SKM-1 (cell line): Measurements from ENCODE around the gene SYNPO.

Source experiments
- DNase-seq: peaks from one replicate; lab custom pipeline; 2025; ENCODE audit not compliant: unreplicated experiment; lab: John Stamatoyannopoulos, UW

The SYNPO gene

GRCh38 chr5:150656191-150657132 is 16.0 kb downstream of the SYNPO start:
- DNase-seq: peak; percentile 41

GRCh38 chr5:150658121-150658520 is 17.7 kb downstream of the SYNPO start:
- DNase-seq: no peak

- no peak for DNase-seq
These were observed 18.3 kb downstream of the SYNPO start for GRCh38 chr5:150658699-150659265.

- DNase-seq: no peak
These were observed 19.1 kb downstream of the SYNPO start for GRCh38 chr5:150659360-150660107.

- no peak for DNase-seq
These were observed 19.8 kb downstream of the SYNPO start for GRCh38 chr5:150660108-150660831.

- DNase-seq: no peak
These were observed 20.6 kb downstream of the SYNPO start, which contains the start of gene MYOZ3 for GRCh38 chr5:150661086-150661485. Gene MYOZ3 (plus strand): TSS chr5:150661251. CDS start chr5:150662942, 1,691 bp downstream.

- DNase-seq: no peak
These were observed 21.5 kb downstream of the SYNPO start for GRCh38 chr5:150661821-150662596.

GRCh38 chr5:150662731-150663516 is 22.5 kb downstream of the SYNPO start:
- DNase-seq: no peak

GRCh38 chr5:150663936-150664335 is 23.5 kb downstream of the SYNPO start:
- DNase-seq: no peak

- no peak for DNase-seq
These were observed 24.6 kb downstream of the SYNPO start for GRCh38 chr5:150665044-150665443.

GRCh38 chr5:150670275-150670947 is 30.0 kb downstream of the SYNPO start:
- DNase-seq: no peak

GRCh38 chr5:150670948-150671310 is 30.5 kb downstream of the SYNPO start:
- DNase-seq: no peak

- no peak for DNase-seq
These were observed 31.2 kb downstream of the SYNPO start for GRCh38 chr5:150671509-150672236.

- DNase-seq: peak; percentile 16
These were observed 31.9 kb downstream of the SYNPO start for GRCh38 chr5:150672237-150672883.

GRCh38 chr5:150672884-150673275 is 32.4 kb downstream of the SYNPO start:
- no peak for DNase-seq

- DNase-seq: no peak
These were observed 33.9 kb downstream of the SYNPO start for GRCh38 chr5:150674341-150674821.

GRCh38 chr5:150675069-150675468 is 34.6 kb downstream of the SYNPO start:
- DNase-seq: peak; percentile 10

- DNase-seq: no peak
These were observed 36.1 kb downstream of the SYNPO start for GRCh38 chr5:150676578-150676977.
